WTC11 (cell line): Measurements from ENCODE around the gene WSCD2.

ENCODE experiments used
- ETV6 ChIP-seq: sonication (generic); formaldehyde crosslinking; IDR thresholded peaks from 2 replicates; pipeline ENCODE4 v1.8.1; 2022; ENCODE audit warnings: mild to moderate bottlenecking, missing genetic modification reagents
- IRF2 ChIP-seq: sonication (generic); formaldehyde crosslinking; IDR thresholded peaks from 2 replicates; pipeline ENCODE4 v1.8.0; 2022; ENCODE audit warnings: low read depth, missing genetic modification reagents, borderline replicate concordance
- PRRX2 ChIP-seq: fragments of 250-450 bp; sonication (Bioruptor Pico); IDR thresholded peaks from 2 replicates; pipeline ENCODE4 v1.8.0; 2021; ENCODE audit warnings: mild to moderate bottlenecking

- TF ChIP-seq PRRX2 (CRISPR knock-in tag) (no peak), ETV6 (CRISPR knock-in tag) (no peak), IRF2 (CRISPR knock-in tag) (no peak)
These were observed 170.4 kb downstream of the WSCD2 start for GRCh38 chr12:108299516-108299915.
